ENCODE results near the gene GREM2. TPM values are rescaled to one million over a fixed set of nuclear protein-coding genes. Genes with fewer than 3 reads are reported as not detected.

GREM2 gene
- total and polyA plus RNA-seq, 10 of the 15 experiments (the other 5 are each of a cell fraction or from before 2014, with no cell fraction given) = not detected

DNA sequence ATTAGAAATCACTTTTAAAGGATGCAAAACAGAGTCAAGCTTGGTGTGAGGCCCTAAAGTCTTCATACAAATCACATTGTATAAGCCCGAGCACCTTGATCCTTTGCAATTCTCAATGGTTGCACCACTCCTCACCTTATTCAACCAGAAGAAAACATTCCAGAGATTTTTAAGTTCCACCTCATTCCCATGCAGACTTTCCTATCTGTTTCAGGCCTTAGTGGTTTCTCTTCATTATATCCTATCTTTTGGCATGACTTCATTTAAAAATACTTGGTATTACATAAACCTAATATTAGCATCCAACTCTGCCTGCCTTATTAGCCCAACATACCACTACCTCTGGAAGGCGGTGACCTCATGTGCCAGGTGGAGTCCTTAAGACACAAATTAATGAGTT lies 9.3 kb upstream of the GREM2 start:
- no peak for ATAC-seq
- 34% methylated on average over 2 of the region's 2 CpGs for WGBS (ENCODE audit: insufficient coverage, insufficient replicate concordance, low lambda C conversion rate, missing lambda C conversion rate)
- no peak for TF ChIP-seq USF1 (IDR thresholded peaks at IDR 0.05; ENCODE audit: borderline replicate concordance, extremely low read length, insufficient read depth, low read depth, low read length)
- no peak for TF ChIP-seq BRCA1 (IDR thresholded peaks at IDR 0.05; ENCODE audit: low read depth, low read length)
- TF ChIP-seq CHD1 (IDR thresholded peaks at IDR 0.05; ENCODE audit: low read depth, low read length) = no peak
- TF ChIP-seq NBN (IDR thresholded peaks at IDR 0.05) = no peak
- TF ChIP-seq, protein P1, sequence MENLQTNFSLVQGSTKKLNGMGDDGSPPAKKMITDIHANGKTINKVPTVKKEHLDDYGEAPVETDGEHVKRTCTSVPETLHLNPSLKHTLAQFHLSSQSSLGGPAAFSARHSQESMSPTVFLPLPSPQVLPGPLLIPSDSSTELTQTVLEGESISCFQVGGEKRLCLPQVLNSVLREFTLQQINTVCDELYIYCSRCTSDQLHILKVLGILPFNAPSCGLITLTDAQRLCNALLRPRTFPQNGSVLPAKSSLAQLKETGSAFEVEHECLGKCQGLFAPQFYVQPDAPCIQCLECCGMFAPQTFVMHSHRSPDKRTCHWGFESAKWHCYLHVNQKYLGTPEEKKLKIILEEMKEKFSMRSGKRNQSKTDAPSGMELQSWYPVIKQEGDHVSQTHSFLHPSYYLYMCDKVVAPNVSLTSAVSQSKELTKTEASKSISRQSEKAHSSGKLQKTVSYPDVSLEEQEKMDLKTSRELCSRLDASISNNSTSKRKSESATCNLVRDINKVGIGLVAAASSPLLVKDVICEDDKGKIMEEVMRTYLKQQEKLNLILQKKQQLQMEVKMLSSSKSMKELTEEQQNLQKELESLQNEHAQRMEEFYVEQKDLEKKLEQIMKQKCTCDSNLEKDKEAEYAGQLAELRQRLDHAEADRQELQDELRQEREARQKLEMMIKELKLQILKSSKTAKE (IDR thresholded peaks at IDR 0.05; ENCODE audit: low read depth, poor library complexity, severe bottlenecking) = no peak
- TF ChIP-seq, protein P2, sequence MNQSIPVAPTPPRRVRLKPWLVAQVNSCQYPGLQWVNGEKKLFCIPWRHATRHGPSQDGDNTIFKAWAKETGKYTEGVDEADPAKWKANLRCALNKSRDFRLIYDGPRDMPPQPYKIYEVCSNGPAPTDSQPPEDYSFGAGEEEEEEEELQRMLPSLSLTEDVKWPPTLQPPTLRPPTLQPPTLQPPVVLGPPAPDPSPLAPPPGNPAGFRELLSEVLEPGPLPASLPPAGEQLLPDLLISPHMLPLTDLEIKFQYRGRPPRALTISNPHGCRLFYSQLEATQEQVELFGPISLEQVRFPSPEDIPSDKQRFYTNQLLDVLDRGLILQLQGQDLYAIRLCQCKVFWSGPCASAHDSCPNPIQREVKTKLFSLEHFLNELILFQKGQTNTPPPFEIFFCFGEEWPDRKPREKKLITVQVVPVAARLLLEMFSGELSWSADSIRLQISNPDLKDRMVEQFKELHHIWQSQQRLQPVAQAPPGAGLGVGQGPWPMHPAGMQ (IDR thresholded peaks at IDR 0.05; ENCODE audit: borderline replicate concordance) = no peak
- TF ChIP-seq ZNF24 (IDR thresholded peaks at IDR 0.05) = no peak
- no peak for TF ChIP-seq RFX5 (IDR thresholded peaks at IDR 0.05; ENCODE audit: low read depth, low read length)
- TF ChIP-seq HDAC2 (IDR thresholded peaks at IDR 0.05) = no peak
- no peak for TF ChIP-seq NR2C1 (IDR thresholded peaks at IDR 0.05)
- no peak for TF ChIP-seq ZNF687 (IDR thresholded peaks at IDR 0.05)
- TF ChIP-seq NRF1 (conservative IDR thresholded peaks at IDR 0.05; ENCODE audit: low read depth, low read length) = no peak
- TF ChIP-seq SIN3A (IDR thresholded peaks at IDR 0.05; ENCODE audit: low read depth, low read length) = no peak
- no peak for TF ChIP-seq NFYB (IDR thresholded peaks at IDR 0.05; ENCODE audit: insufficient read depth, low read depth, low read length)

More for the DNA sequence above, 9.3 kb upstream of the GREM2 start:
- H3K27ac ChIP-seq (ENCODE audit: control insufficient read depth, insufficient read depth) = no peak overlapping the region
- FAIRE-seq (no peak), DNase-seq (ENCODE audit: low read depth, low spot score) (no peak)
- H2AFZ ChIP-seq (ENCODE audit: control insufficient read depth, low read depth, low read length) = no peak overlapping the region
- no peaks in the 10 kb centered on the region for H3K4me1 ChIP-seq (ENCODE audit: control insufficient read depth, insufficient read depth, low read length)
- no peaks in the 10 kb centered on the region for H3K79me2 ChIP-seq (ENCODE audit: control insufficient read depth, insufficient read depth, low read length)
- H3K4me3 ChIP-seq = no peak overlapping the region
- H3K4me2 ChIP-seq (ENCODE audit: control insufficient read depth, insufficient read depth) = no peak overlapping the region
- in situ Hi-C loops (cut with MboI) = no loop called here
- no peaks in the 10 kb centered on the region for H4K20me1 ChIP-seq (ENCODE audit: control insufficient read depth, insufficient read depth)
- CTCF ChIA-PET = no interaction called here
- no TSS peak for BruUV-seq (replicated peaks)
- H3K9me3 ChIP-seq (replicated peaks; ENCODE audit: control insufficient read depth, insufficient read depth, low read length) = no peaks in the 10 kb centered on the region; the same call in 2 of the 3 replicates
- RAD21 ChIA-PET (ENCODE audit: unreplicated experiment) = no interaction called here
- intact Hi-C loops (cut with micrococcal nuclease; ENCODE audit: unreplicated experiment) = no loop called here
- no peaks in the 10 kb centered on the region for H3K36me3 ChIP-seq (ENCODE audit: control insufficient read depth in 2 of 2, insufficient read depth in 2 of 2, low read length in 1 of 2)
- no peak overlapping the region for H3K9ac ChIP-seq (ENCODE audit: control insufficient read depth, insufficient read depth, low read length)
- POLR2A ChIA-PET = no interaction called here
- no peaks in the 10 kb centered on the region for H3K27me3 ChIP-seq (replicated peaks in 1 of 2; ENCODE audit: control insufficient read depth in 2 of 2, insufficient read depth in 2 of 2, low read length in 1 of 2)
- SMC1A ChIA-PET (ENCODE audit: uncharacterized antibody, unreplicated experiment) = no interaction called here

Measured in GM12878 (cell line).